GM19025 (cell line): ENCODE measurements around the gene OBP2B.
A peak's percentile ranks its signal among the peaks of the same experiment; 100 is the strongest.
"Not testable (repeated sequence)": the region's sequence is repeated elsewhere in the genome, so short reads cannot be mapped to it uniquely, and the experiment has no call there.

ENCODE experiments used
- ATAC-seq: cut with Tn5 transposase; IDR thresholded peaks from one replicate; pipeline ENCODE4 v1.9.1; 2021; ENCODE audit warnings: mild to moderate bottlenecking, low read depth, moderate library complexity; ENCODE audit not compliant: unreplicated experiment

The OBP2B gene

DNA sequence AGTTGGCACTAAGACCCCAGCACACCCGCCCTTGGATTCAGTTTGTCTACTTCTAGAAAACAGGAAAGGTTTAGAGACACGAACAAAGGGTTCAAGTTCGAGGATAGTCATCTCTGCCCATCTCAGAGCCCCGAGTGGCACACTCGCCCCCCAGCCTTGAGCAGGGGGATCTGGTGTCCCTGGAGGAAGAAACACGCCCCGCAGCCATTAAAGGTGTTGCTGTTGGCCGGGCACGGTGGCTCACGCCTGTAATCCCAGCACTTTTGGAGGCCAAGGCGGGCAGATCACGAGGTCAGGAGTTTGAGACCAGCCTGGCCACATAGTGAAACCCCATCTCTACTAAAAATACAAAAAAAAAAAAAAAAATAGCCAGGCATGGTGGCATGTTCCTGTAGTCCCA lies 39.4 kb downstream of the OBP2B start:
- not testable (repeated sequence) for ATAC-seq

DNA sequence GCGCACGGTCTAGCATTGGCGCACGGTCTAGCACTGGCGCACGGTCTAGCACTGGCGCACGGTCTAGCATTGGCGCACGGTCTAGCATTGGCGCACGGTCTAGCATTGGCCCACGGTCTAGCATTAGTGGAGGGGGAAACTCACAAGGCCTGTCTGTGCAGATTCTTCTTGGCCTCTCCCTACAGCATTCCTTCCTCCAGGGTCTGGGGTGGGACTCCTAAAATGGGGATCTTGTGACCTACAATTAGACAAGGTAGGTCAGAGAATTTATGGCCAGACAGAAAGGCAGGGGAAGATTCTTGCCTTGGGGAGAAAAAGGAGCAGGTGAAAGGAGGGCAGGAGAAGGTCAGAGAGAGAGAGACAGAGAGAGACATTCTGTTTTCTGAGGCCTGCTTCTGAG lies 39.9 kb downstream of the OBP2B start:
- ATAC-seq = no peak

DNA sequence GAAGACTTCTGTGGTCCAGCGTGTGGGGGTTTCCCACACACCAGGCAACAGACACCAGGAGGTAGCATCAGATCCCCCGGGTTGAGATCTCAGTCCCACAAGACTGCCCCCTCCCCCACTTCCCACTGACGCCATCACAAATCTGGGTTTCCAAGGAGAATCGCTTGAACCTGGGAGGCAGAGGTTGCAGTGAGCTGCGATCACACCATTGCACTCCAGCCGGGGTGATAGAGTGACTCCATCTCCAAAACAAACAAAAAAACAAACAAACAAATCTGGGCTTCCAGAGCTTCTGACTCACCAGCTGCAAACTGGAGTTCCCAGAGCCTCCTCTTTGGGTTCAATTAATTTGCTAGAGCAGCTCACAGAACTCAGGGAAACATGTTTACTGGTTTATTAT lies 40.6 kb downstream of the OBP2B start:
- ATAC-seq = no peak

DNA sequence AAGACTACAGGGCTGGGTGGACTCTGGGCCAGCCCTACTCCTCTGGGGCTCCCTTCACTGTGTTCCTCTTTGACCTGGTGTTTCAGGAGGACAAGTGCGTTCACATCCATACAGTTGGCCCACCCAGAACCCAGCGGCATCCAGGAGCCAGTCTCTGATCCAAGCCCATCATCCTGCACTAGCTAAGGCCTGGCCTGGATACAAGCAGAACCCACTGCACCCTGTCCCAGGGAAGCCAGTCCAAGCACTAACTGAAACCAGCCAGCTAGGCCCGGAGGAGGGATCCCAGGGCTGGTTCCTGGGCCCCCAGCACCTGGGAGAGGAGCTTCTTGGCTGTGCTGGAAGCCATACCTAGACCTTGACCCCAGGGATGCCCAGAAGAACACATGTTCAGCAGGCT lies 41.3 kb downstream of the OBP2B start:
- no peak for ATAC-seq

DNA sequence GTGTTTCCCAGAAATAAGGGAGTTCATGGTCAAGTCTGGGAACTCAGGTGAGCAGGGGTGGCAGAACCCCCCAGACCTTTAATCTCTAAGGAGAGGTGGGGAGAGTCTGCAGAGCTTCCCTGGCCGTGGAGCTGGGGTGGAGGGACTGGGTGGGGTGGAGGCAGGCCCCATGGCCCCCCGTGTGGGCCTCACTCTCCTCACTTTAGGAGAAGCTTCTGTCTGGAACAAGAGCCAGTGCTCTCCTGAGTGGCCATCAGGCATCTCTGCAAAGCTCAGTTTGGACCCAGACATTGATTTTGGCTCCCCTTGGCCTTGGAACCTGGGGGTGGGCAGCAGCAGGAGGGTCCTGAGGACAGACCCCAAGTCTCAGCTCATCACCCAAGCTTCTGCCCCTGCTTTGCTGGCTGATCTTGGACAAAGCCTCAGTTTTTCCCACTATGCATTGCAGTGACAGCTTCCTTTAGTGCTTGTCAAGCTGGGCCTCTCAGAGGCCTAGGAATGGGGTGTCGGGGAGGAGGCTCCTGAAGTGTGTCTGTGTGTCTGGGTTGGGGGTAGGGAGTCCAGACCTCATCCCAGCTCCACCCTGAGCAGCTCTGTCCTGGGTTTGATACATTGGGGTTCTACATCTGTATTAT lies 41.8 kb downstream of the OBP2B start:
- ATAC-seq = no peak

DNA sequence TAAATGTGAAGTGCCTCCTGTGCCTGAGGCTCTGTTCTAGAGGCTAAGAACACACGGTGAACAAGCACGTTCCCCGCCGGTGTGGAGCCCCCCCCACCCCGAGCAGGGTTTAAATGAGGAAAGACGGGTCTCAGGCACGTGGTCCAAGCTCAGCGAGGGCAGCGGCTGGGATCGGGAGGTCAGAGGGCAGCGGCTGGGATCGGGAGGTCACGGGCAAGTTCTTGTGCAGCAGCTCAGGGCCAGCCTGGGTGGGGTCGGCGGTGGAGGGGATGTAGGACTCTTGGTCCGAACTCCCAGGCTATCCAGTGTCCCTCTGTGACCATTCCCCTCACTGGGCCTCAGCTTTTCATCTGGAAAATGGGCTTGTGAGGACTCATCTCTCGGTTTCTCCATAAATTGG lies 42.7 kb downstream of the OBP2B start:
- no peak for ATAC-seq

DNA sequence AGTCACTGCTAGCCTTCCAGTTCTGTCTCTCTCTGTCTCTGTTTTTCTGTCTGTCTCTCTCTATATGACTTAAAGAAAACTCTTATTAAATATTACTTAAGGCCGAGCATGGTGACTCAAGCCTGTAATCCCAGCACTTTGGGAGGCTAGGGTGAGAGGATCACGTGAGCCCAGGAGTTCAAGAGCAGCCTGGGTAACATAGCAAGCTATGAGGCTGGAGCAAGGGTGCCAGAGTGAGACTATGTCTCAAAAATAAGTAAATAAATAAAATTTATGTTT lies 43.7 kb downstream of the OBP2B start:
- no peak for ATAC-seq

DNA sequence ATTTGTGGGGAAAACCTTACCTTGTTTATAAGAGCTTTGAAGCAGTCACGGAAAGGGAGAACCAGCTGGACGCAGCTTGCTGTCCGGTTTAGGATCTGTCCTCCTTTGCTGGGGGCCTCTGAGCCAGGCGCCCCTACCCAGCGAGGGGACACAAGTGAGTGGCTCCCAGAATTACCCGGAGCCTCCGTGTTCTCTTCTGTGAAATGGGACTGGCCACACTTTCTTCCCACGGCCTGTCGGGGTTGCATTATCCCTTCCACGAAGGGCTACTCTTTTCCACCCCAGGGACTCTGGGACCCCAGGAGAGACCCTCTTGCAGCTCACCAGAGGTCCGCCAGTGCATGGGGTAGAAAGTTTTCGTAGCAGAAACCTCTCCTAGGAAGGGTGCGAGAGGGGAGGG lies 44.9 kb downstream of the OBP2B start:
- no peak for ATAC-seq

DNA sequence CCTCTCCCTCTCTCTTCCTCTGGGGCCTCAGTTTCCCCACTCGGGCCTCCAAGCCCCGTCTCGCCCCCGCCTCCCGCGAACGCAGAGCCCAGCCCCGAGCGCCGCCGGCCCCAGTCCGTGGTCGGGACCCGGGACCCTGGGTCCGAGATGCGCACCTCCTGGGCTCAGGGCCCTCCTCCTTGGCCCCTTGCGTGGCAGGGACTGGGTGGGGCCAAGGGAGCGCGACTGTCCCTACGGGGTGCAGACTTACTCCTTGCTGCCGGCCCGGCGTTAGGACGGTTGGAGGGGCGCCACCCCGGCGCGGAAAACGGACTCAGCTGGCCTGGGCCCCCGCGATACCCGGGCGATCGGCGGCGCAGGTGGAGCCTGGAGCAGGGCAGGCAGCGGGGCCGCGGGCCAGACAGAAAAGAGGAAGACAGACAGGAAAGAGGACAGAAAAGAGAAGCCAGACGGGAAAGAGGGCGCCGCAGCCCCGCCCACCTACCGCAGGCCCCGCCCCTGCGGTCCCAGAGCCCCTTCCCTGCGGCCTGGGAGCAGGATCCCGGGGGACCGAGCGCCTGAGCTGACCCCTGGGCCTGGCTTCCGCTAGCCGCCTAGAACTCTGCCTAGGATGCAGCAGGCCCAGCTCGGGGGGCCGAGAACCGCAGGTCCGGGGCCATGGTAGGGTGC lies 45.4 kb downstream of the OBP2B start, which contains the start of gene GBGT1:
TSS of gene GBGT1 (minus strand) at position 411 of the 669 bp plus-strand sequence. CDS start 1,502 bp downstream, outside the sequence.
- ATAC-seq = peak; percentile 53

DNA sequence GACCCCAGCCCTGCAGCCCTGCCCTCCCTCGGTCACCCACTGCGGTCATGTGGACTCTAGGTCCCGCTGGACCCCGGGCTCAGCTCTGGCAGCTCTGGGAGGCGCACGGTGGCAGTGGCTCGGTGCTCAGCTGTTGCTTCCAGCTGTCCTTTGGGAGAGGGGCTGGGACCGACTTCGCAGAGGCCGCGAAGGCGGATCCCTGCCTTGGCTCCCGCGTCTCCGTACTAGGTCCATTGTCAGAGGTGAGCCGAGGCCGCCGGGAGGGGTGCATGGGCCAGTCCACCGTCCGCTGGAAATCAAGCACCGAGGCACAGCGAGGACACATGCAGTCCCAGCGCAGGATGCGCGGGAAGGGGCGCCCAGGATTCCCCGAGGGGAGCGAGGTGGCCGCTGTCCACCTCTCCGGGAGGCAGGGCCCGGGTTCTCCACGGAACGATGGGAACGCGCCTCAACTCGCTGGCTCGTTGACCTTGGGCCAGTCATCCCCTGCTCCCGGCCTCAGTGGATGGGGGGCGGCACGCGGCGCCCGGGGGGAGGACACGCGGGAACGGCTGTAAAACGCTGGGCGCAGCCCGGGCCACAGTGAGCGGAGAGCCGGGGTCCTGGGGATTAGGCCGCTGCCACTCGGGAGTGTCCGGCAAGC lies 46.1 kb downstream of the OBP2B start:
- no peak for ATAC-seq

DNA sequence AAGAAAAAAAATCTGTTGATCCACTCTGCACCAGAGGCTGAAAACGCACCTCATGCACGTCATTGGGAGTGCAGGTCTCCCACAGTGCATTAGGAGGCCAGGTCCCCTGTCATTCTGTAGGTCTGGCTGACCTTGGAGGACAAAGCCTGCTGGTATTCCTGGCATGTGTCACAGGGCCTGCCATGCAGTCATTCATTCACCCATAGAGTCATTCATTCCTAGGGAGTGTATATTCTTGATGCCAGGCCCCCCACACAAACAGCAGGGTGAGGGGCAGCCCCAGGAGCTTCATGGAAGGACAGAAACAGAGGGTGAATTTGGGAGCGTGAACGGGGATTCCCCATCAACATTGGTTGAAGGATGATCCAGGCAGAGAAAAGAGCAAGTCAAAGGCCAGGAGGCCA lies 47.5 kb downstream of the OBP2B start:
- ATAC-seq = no peak

DNA sequence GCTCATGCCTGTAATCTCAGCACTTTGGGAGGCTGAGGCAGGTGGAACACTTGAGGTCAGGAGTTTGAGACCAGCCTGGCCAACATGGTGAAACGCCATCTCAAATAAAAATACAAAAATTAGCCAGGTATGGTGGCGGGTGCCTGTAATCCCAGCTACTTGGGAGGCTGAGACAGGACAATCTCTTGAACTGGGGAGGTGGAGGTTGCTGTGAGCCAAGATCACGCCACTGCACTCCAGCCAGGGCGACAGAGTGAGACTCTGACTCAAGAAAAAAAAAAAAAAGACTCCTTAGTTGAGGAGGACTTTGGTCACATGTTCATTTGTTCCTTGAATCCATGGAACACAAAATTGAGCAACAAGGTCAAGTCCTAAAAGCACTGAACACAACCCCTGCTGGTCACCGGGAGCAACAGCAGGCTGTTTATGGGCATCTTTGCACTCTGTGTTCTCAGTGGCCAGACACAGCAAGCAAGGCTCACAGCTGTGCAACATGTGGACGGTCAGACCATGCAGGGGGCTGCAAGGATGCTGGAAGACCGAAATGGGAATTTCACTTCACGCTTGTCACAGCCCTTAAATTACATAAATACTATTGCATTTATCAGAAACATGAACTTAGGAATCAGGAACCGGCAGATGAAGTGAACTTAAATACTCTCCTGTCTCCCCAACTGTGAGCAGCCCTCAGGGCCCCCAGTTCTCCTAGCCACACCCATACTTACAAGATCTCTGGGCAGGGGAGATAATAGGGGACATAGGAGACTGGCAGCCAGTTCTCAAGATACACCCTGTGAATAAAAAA lies 48.1 kb downstream of the OBP2B start:
- ATAC-seq = no peak

DNA sequence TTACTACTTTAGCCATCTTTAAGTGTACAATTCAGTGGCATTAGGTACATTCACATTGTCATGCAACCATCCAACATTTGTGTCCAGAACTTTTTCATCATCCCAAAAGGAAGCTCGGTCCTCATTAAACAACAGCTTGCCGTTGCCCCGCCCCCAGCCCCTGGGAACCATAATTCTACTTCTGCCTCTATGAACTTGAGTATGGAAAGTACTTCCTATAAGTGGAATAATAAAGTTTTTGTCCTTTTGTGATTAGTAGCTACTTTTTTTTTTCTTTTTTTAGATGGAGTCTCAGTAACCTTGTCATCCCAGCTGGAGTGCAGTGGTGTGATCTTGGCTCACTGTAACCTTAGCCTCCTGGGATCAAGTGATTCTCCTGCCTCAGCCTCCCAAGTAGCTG lies 50.4 kb downstream of the OBP2B start:
- ATAC-seq = no peak
